ENCODE data around the gene MED12L. TPM values are rescaled to one million over a fixed set of nuclear protein-coding genes. Genes with fewer than 3 reads are reported as not detected.

The MED12L gene
- total RNA-seq, 1 experiment from 2014 or later = 3.0 TPM

DNA sequence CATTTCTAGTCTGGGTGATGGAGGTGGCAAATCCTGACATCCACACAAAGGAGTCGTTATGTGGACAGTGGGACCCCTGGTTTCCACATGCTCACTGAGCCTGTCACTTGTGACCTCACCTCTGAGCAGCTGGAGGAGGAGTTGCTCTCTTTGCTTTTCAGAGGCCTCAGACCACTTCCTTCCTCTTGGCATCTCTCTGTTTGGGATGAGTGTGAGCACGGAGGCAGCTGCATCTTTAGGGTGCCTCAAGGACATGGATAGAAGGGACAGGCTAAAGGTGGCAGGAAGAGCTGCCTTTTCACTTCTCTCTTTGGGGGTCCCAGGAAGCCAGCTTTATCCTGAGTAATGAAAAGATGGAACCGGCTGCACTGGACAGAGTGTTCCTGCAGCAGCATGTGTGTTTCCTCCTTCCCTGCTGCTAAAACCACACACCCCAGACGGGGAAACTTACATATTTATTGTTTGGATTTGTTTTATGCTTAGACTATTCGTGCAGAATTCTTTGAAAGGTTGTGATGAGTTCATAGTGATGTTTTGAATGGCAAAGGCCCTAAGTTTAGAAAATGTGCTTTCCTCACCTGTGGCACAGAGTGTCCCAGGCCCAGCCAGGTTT is 85.8 kb downstream of the MED12L start:
- TF ChIP-seq, protein P1, sequence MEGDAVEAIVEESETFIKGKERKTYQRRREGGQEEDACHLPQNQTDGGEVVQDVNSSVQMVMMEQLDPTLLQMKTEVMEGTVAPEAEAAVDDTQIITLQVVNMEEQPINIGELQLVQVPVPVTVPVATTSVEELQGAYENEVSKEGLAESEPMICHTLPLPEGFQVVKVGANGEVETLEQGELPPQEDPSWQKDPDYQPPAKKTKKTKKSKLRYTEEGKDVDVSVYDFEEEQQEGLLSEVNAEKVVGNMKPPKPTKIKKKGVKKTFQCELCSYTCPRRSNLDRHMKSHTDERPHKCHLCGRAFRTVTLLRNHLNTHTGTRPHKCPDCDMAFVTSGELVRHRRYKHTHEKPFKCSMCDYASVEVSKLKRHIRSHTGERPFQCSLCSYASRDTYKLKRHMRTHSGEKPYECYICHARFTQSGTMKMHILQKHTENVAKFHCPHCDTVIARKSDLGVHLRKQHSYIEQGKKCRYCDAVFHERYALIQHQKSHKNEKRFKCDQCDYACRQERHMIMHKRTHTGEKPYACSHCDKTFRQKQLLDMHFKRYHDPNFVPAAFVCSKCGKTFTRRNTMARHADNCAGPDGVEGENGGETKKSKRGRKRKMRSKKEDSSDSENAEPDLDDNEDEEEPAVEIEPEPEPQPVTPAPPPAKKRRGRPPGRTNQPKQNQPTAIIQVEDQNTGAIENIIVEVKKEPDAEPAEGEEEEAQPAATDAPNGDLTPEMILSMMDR (conservative IDR thresholded peaks at IDR 0.05) = no peak
- no peak for TF ChIP-seq EZH2 (IDR thresholded peaks at IDR 0.05; ENCODE audit: low read depth)
- no peak overlapping the region for H3K27ac ChIP-seq
- H2AFZ ChIP-seq = no peak overlapping the region
- no peaks in the 10 kb centered on the region for H3K9me2 ChIP-seq (ENCODE audit: insufficient read depth)
- no peak overlapping the region for H3K4me2 ChIP-seq
- CTCF ChIA-PET = no interaction called here
- no peaks in the 10 kb centered on the region for H3K27me3 ChIP-seq (ENCODE audit: insufficient read depth, low read depth)
- H3K9me3 ChIP-seq (ENCODE audit: insufficient read depth, low read depth) = no peaks in the 10 kb centered on the region
- H3K4me1 ChIP-seq (replicated peaks; ENCODE audit: insufficient read depth) = no peaks in the 10 kb centered on the region
- intact Hi-C loops (cut with micrococcal nuclease; ENCODE audit: unreplicated experiment) = no loop called here
- H3K79me2 ChIP-seq (ENCODE audit: low read depth) = no peaks in the 10 kb centered on the region
- POLR2A ChIA-PET (ENCODE audit: unreplicated experiment) = no interaction called here
- H4K20me1 ChIP-seq (ENCODE audit: insufficient read depth) = no peaks in the 10 kb centered on the region
- no peak overlapping the region for H3K4me3 ChIP-seq
- DNase-seq = no peak
- no peaks in the 10 kb centered on the region for H3K36me3 ChIP-seq (ENCODE audit: low read depth)
- BruUV-seq (replicated peaks) = no TSS peak
- H3F3A ChIP-seq (ENCODE audit: insufficient read depth, low read depth) = no peaks in the 10 kb centered on the region

DNA sequence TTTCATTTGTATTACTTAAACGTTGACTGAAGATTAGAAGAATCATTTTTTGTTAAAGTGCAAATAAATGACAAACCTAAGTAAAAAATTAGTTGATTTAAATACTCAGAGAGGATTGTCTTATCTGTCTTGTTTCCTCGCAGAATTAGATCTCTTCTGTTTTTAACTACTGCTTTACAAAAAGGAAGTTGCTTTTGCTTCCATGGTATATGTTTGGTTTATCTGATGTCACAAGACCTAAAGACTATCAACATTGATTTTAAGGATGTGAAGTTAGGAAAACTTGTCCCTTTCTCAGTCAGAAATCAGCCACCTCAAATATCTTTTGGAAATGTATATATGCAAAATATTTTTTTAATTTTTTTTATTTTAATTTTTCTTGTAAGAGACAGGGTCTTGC is 88.9 kb downstream of the MED12L start:
- no peaks in the 10 kb centered on the region for H3K4me1 ChIP-seq (replicated peaks; ENCODE audit: insufficient read depth)
- H3K79me2 ChIP-seq (ENCODE audit: low read depth) = no peaks in the 10 kb centered on the region
- no peak overlapping the region for H3K4me2 ChIP-seq
- no peaks in the 10 kb centered on the region for H3K36me3 ChIP-seq (ENCODE audit: low read depth)
- TF ChIP-seq, protein P1 (conservative IDR thresholded peaks at IDR 0.05) = no peak
- no peak for TF ChIP-seq EZH2 (IDR thresholded peaks at IDR 0.05; ENCODE audit: low read depth)
- H3K9me3 ChIP-seq (ENCODE audit: insufficient read depth, low read depth) = no peaks in the 10 kb centered on the region
- H3K4me3 ChIP-seq = no peak overlapping the region
- no peak overlapping the region for H2AFZ ChIP-seq
- H4K20me1 ChIP-seq (ENCODE audit: insufficient read depth) = no peaks in the 10 kb centered on the region
- H3K27ac ChIP-seq = no peak overlapping the region
- no peaks in the 10 kb centered on the region for H3F3A ChIP-seq (ENCODE audit: insufficient read depth, low read depth)
- H3K9me2 ChIP-seq (ENCODE audit: insufficient read depth) = no peaks in the 10 kb centered on the region
- H3K27me3 ChIP-seq (ENCODE audit: insufficient read depth, low read depth) = no peaks in the 10 kb centered on the region
- BruUV-seq (replicated peaks) = no TSS peak
- CTCF ChIA-PET = no interaction called here
- POLR2A ChIA-PET (ENCODE audit: unreplicated experiment) = no interaction called here
- no peak for DNase-seq
- intact Hi-C loops (cut with micrococcal nuclease; ENCODE audit: unreplicated experiment) = no loop called here

DNA sequence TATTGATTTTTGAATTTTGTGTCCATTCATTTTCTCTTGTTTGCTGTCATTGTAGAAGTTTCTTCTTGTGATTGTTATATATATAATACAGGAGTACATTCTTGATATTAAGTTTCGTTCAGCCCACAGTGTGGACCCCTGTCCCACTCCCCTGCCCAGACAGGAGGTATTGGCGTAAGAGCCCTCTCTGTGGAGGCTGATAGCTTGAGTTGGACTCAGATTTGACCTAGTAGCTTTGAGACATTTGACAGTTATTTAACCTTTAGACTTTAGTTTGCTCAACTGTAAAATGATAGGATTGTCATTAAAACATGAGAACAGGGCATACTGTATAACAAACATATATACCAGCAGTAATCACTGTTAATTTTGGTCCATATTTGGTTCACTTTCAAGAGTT is 90.5 kb downstream of the MED12L start:
- Histone ChIP-seq H3K27me3 (ENCODE audit: insufficient read depth, low read depth) (no peaks in the 10 kb centered on the region), H2AFZ (no peak overlapping the region), H3K27ac (no peak overlapping the region), H3K4me1 (replicated peaks; ENCODE audit: insufficient read depth) (no peaks in the 10 kb centered on the region), H3K9me3 (ENCODE audit: insufficient read depth, low read depth) (no peaks in the 10 kb centered on the region), H3K4me3 (no peak overlapping the region), H4K20me1 (ENCODE audit: insufficient read depth) (no peaks in the 10 kb centered on the region), H3K79me2 (ENCODE audit: low read depth) (no peaks in the 10 kb centered on the region), H3K36me3 (ENCODE audit: low read depth) (no peaks in the 10 kb centered on the region), H3K4me2 (no peak overlapping the region), H3F3A (ENCODE audit: insufficient read depth, low read depth) (no peaks in the 10 kb centered on the region), H3K9me2 (ENCODE audit: insufficient read depth) (no peaks in the 10 kb centered on the region; the same call in 1 of the 2 replicates)
- DNase-seq = no peak
- intact Hi-C loops (cut with micrococcal nuclease; ENCODE audit: unreplicated experiment) = no loop called here
- TF ChIP-seq, protein P1 (conservative IDR thresholded peaks at IDR 0.05) = no peak
- no peak for TF ChIP-seq EZH2 (IDR thresholded peaks at IDR 0.05; ENCODE audit: low read depth)
- ChIA-PET CTCF (no interaction called here), POLR2A (ENCODE audit: unreplicated experiment) (no interaction called here)
- BruUV-seq (replicated peaks) = no TSS peak
